GM21526 (cell line): ENCODE data around the gene PPP6R2.

Experiments used
- ATAC-seq: cut with Tn5 transposase; IDR thresholded peaks from one replicate; pipeline ENCODE4 v1.9.1; 2021; ENCODE audit warnings: moderate library complexity; ENCODE audit not compliant: unreplicated experiment, low FRiP score

PPP6R2 gene

GRCh38 chr22:50440544-50441249 is 97.6 kb downstream of the PPP6R2 start:
- no peak for ATAC-seq

- no peak for ATAC-seq
These were observed 98.4 kb downstream of the PPP6R2 start for GRCh38 chr22:50441428-50441993.

- no peak for ATAC-seq
These were observed 100.1 kb downstream of the PPP6R2 start for GRCh38 chr22:50443197-50443596.

GRCh38 chr22:50443801-50444625 is 100.9 kb downstream of the PPP6R2 start:
- no peak for ATAC-seq

GRCh38 chr22:50444663-50445062 is 101.5 kb downstream of the PPP6R2 start:
- ATAC-seq, result no peak

GRCh38 chr22:50445071-50445879 is 102.1 kb downstream of the PPP6R2 start:
- ATAC-seq, result no peak

GRCh38 chr22:50445880-50446707 is 103.0 kb downstream of the PPP6R2 start:
- ATAC-seq, result no peak

- ATAC-seq, result no peak
These were observed 103.8 kb downstream of the PPP6R2 start for GRCh38 chr22:50446708-50447575.

GRCh38 chr22:50447576-50448551 is 104.7 kb downstream of the PPP6R2 start:
- no peak for ATAC-seq

- no peak for ATAC-seq
These were observed 109.5 kb downstream of the PPP6R2 start for GRCh38 chr22:50452649-50453048.

GRCh38 chr22:50454556-50455075 is 111.5 kb downstream of the PPP6R2 start:
- ATAC-seq, result no peak

GRCh38 chr22:50455201-50455600 is 112.1 kb downstream of the PPP6R2 start:
- ATAC-seq, result no peak

- no peak for ATAC-seq
These were observed 112.9 kb downstream of the PPP6R2 start for GRCh38 chr22:50456026-50456425.

- no peak for ATAC-seq
These were observed 113.5 kb downstream of the PPP6R2 start for GRCh38 chr22:50456466-50457234.

- ATAC-seq, result no peak
These were observed 115.9 kb downstream of the PPP6R2 start for GRCh38 chr22:50459016-50459415.

GRCh38 chr22:50459496-50460140 is 116.5 kb downstream of the PPP6R2 start:
- ATAC-seq, result no peak
